ENCODE data around the gene RP2. TPM values are rescaled to one million over a fixed set of nuclear protein-coding genes. Genes with fewer than 3 reads are reported as not detected.
A peak's percentile ranks its signal among the peaks of the same experiment; 100 is the strongest.

RP2 gene
- total RNA-seq, 2 donors from 2014 or later, result 6.0 to 7.6 TPM

GRCh38 chrX:46793386-46794143, 43.3 kb upstream of the RP2 start:
- no peak for TF ChIP-seq POLR2A (IDR thresholded peaks at IDR 0.05)
- 75% methylated on average over 6 of the region's 6 CpGs for WGBS

GRCh38 chrX:46796574-46797191, 40.2 kb upstream of the RP2 start:
- H3K27me3 ChIP-seq (replicated peaks; ENCODE audit: insufficient read depth), result no peaks in the 10 kb centered on the region
- DNase-seq (ENCODE audit: low spot score), result peak; percentile 80
- no peaks in the 10 kb centered on the region for H3K4me1 ChIP-seq (replicated peaks)
- H3K36me3 ChIP-seq, result no peaks in the 10 kb centered on the region
- TF ChIP-seq, protein P1, sequence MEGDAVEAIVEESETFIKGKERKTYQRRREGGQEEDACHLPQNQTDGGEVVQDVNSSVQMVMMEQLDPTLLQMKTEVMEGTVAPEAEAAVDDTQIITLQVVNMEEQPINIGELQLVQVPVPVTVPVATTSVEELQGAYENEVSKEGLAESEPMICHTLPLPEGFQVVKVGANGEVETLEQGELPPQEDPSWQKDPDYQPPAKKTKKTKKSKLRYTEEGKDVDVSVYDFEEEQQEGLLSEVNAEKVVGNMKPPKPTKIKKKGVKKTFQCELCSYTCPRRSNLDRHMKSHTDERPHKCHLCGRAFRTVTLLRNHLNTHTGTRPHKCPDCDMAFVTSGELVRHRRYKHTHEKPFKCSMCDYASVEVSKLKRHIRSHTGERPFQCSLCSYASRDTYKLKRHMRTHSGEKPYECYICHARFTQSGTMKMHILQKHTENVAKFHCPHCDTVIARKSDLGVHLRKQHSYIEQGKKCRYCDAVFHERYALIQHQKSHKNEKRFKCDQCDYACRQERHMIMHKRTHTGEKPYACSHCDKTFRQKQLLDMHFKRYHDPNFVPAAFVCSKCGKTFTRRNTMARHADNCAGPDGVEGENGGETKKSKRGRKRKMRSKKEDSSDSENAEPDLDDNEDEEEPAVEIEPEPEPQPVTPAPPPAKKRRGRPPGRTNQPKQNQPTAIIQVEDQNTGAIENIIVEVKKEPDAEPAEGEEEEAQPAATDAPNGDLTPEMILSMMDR (IDR thresholded peaks at IDR 0.05), result peak; percentile 40 to 79 (median 66)
- TF ChIP-seq POLR2A (IDR thresholded peaks at IDR 0.05), result no peak
- peak; percentile 42 for TF ChIP-seq POLR2AphosphoS5 (IDR thresholded peaks at IDR 0.05)
- no peaks in the 10 kb centered on the region for H3K9me3 ChIP-seq
- H3K27ac ChIP-seq, result no peak overlapping the region
- WGBS, result 49% methylated on average over 8 of the region's 8 CpGs
- intact Hi-C loops (cut with DNase I), result loop anchor here (2.0 kb wide), 1 partner anchor 38 kb away; the partner anchor contains the start of gene SLC9A7
- H3K4me3 ChIP-seq, result no peak overlapping the region

More at GRCh38 chrX:46793386-46794143, 43.3 kb upstream of the RP2 start:
- no peaks in the 10 kb centered on the region for H3K9me3 ChIP-seq
- no peak overlapping the region for H3K4me3 ChIP-seq
- intact Hi-C loops (cut with DNase I), result no loop called here
- H3K27ac ChIP-seq, result peak overlapping the region in 1 of 2 donors; percentile 53
- no peaks in the 10 kb centered on the region for H3K4me1 ChIP-seq (replicated peaks)
- no peak for DNase-seq (ENCODE audit: low spot score)
- H3K27me3 ChIP-seq (replicated peaks; ENCODE audit: insufficient read depth), result no peaks in the 10 kb centered on the region
- no peaks in the 10 kb centered on the region for H3K36me3 ChIP-seq

DNA sequence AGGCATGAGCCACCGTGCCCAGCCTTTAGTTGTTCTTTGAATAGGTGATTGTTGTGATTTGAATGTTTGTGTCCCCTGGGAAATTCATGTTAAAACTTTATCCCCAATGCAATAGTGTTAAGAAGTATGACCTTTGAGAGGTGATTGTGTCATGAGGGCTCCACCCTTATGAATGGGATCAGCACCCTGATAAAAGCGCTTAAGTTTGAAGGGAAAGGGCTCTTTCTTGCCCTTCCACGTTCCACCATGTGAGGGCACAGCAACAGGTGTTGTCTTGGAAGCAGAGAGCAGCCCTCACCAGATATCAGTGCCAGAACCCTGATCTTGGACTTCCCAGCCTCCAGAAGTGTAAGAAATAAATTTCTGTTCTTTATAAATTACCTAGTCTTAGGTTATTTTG, 33.7 kb upstream of the RP2 start:
- TF ChIP-seq POLR2AphosphoS5 (IDR thresholded peaks at IDR 0.05), result no peak
- TF ChIP-seq POLR2A (IDR thresholded peaks at IDR 0.05), result no peak
- TF ChIP-seq, protein P1 (IDR thresholded peaks at IDR 0.05), result no peak
- DNase-seq (ENCODE audit: low spot score), result no peak

GRCh38 chrX:46805270-46805669, 31.6 kb upstream of the RP2 start:
- Histone ChIP-seq H3K27me3 (replicated peaks; ENCODE audit: insufficient read depth) (no peaks in the 10 kb centered on the region), H3K27ac (no peak overlapping the region), H3K4me3 (no peak overlapping the region), H3K9me3 (no peaks in the 10 kb centered on the region), H3K36me3 (no peaks in the 10 kb centered on the region), H3K4me1 (replicated peaks) (no peaks in the 10 kb centered on the region)
- DNase-seq (ENCODE audit: low spot score), result no peak
- TF ChIP-seq, protein P1 (IDR thresholded peaks at IDR 0.05), result no peak
- TF ChIP-seq POLR2AphosphoS5 (IDR thresholded peaks at IDR 0.05) (no peak), POLR2A (IDR thresholded peaks at IDR 0.05) (no peak)
- 89% methylated on average over 1 of the region's 2 CpGs for WGBS
- intact Hi-C loops (cut with DNase I), result no loop called here

More for the DNA sequence above, 33.7 kb upstream of the RP2 start:
- intact Hi-C loops (cut with DNase I), result no loop called here
- Histone ChIP-seq H3K4me1 (replicated peaks) (no peaks in the 10 kb centered on the region), H3K4me3 (no peak overlapping the region), H3K27me3 (replicated peaks; ENCODE audit: insufficient read depth) (no peaks in the 10 kb centered on the region), H3K9me3 (no peaks in the 10 kb centered on the region), H3K36me3 (no peaks in the 10 kb centered on the region), H3K27ac (no peak overlapping the region)
- WGBS, result 85% methylated on average over 3 of the region's 3 CpGs

GRCh38 chrX:46811121-46811520, 25.7 kb upstream of the RP2 start:
- intact Hi-C loops (cut with DNase I), result no loop called here
- 33% methylated on average over 1 of the region's 1 CpG for WGBS
- no peak overlapping the region for H3K4me3 ChIP-seq
- H3K27ac ChIP-seq, result no peak overlapping the region
- no peaks in the 10 kb centered on the region for H3K27me3 ChIP-seq (replicated peaks; ENCODE audit: insufficient read depth)
- H3K36me3 ChIP-seq, result no peaks in the 10 kb centered on the region
- DNase-seq (ENCODE audit: low spot score), result no peak
- TF ChIP-seq POLR2A (IDR thresholded peaks at IDR 0.05), result no peak
- no peaks in the 10 kb centered on the region for H3K4me1 ChIP-seq (replicated peaks)
- no peaks in the 10 kb centered on the region for H3K9me3 ChIP-seq
